Aortic smooth muscle cell (primary cell): ENCODE data around the gene EDARADD. TPM values are rescaled to one million over a fixed set of nuclear protein-coding genes. Genes with fewer than 3 reads are reported as not detected.

Source experiments
- total RNA-seq: library from RNA; depleted of rRNA; stranded (reverse); fragments of >200 nt; gene quantifications from 2 replicates; pipeline ENCODE4 v1.2.3, GENCODE V29; 2014

The EDARADD gene
- total RNA-seq: 0.68 and 2.5 TPM in 2 replicates

GRCh38 chr1:236393681-236394481, at the start of gene EDARADD:
EDARADD (plus strand) TSS chr1:236394286; CDS start chr1:236394445, 159 bp downstream.

GRCh38 chr1:236523704-236524141, 129.6 kb downstream of the EDARADD start, which contains the start of gene LGALS8:
LGALS8 (plus strand) TSS chr1:236523982; CDS start chr1:236526071, 2,089 bp downstream.

Other genes starting within 250 kb of the EDARADD start
- 1.4 and 1.6 TPM in 2 replicates for gene ERO1B, start 112.3 kb upstream of the EDARADD start, total RNA-seq
- 63.9 and 65.8 TPM in 2 replicates for gene LGALS8, start 129.7 kb downstream of the EDARADD start, total RNA-seq
- gene HEATR1, start 210.2 kb downstream of the EDARADD start, total RNA-seq: 19.5 and 19.8 TPM in 2 replicates